ENCODE measurements around the gene TMEM253.

The TMEM253 gene

GRCh38 chr14:21061347-21061668, 39.6 kb upstream of the TMEM253 start:
- DNase-seq (ENCODE audit: low read depth, low spot score) = no peak
- ChIA-PET POLR2A (interaction anchor here (1.9 kb wide), 1 partner anchor 10 kb away, joined by 8 read pairs; no protein-coding TSS in a partner anchor), CTCF (interaction anchor here (0.9 to 9.6 kb wide), 14 partner anchors 7 to 90 kb away, joined by 3 to 137 read pairs (median 6); partner anchors contain the start of gene ARHGEF40)
- H3K4me3 ChIP-seq (ENCODE audit: low read depth, low read length) = no peak overlapping the region
- no peak for TF ChIP-seq CTCF (IDR thresholded peaks at IDR 0.05; ENCODE audit: insufficient read depth, low read length, missing control alignments)

GRCh38 chr14:21063479-21063878, 37.4 kb upstream of the TMEM253 start:
- ChIA-PET CTCF (interaction anchor here (0.6 to 9.6 kb wide), 14 partner anchors 11 to 751 kb away, joined by 3 to 137 read pairs (median 5); no protein-coding TSS in a partner anchor), POLR2A (interaction anchor here (0.7 kb wide), 2 partner anchors 8 to 15 kb away, joined by 3 to 4 read pairs; no protein-coding TSS in a partner anchor)
- no peak for DNase-seq (ENCODE audit: low read depth, low spot score)
- H3K4me3 ChIP-seq (ENCODE audit: low read depth, low read length) = no peak overlapping the region
- no peak for TF ChIP-seq CTCF (IDR thresholded peaks at IDR 0.05; ENCODE audit: insufficient read depth, low read length, missing control alignments)

- no peak overlapping the region for H3K4me3 ChIP-seq (ENCODE audit: low read depth, low read length)
- POLR2A ChIA-PET = no interaction called here
- TF ChIP-seq CTCF (IDR thresholded peaks at IDR 0.05; ENCODE audit: insufficient read depth, low read length, missing control alignments) = no peak
- CTCF ChIA-PET = interaction anchor here (0.6 to 9.6 kb wide), 15 partner anchors 8 to 271 kb away, joined by 3 to 300 read pairs (median 7); partner anchors contain the start of gene TMEM253
- no peak for DNase-seq (ENCODE audit: low read depth, low spot score)
Observed at GRCh38 chr14:21066882-21067502, 33.9 kb upstream of the TMEM253 start.

- POLR2A ChIA-PET = interaction anchor here (0.9 kb wide), 2 partner anchors 26 to 36 kb away, joined by 3 to 5 read pairs; no protein-coding TSS in a partner anchor
- peak overlapping the region; percentile 81 for H3K4me3 ChIP-seq (ENCODE audit: low read depth, low read length)
- DNase-seq (ENCODE audit: low read depth, low spot score) = no peak
- CTCF ChIA-PET = interaction anchor here (0.7 to 9.6 kb wide), 26 partner anchors 8 to 72 kb away, joined by 3 to 300 read pairs (median 4); partner anchors contain the start of genes TMEM253, TPPP2 and ZNF219
- peak; percentile 62 for TF ChIP-seq CTCF (IDR thresholded peaks at IDR 0.05; ENCODE audit: insufficient read depth, low read length, missing control alignments)
Observed at GRCh38 chr14:21068521-21069387, 32.1 kb upstream of the TMEM253 start.

GRCh38 chr14:21069388-21070082, 31.3 kb upstream of the TMEM253 start:
- POLR2A ChIA-PET = interaction anchor here (1.8 to 2.7 kb wide), 5 partner anchors 10 to 26 kb away, joined by 4 to 42 read pairs (median 10); no protein-coding TSS in a partner anchor
- TF ChIP-seq CTCF (IDR thresholded peaks at IDR 0.05; ENCODE audit: insufficient read depth, low read length, missing control alignments) = no peak
- peak overlapping the region; percentile 81 for H3K4me3 ChIP-seq (ENCODE audit: low read depth, low read length)
- DNase-seq (ENCODE audit: low read depth, low spot score) = no peak
- CTCF ChIA-PET = interaction anchor here (1.0 to 9.6 kb wide), 23 partner anchors 8 to 654 kb away, joined by 3 to 300 read pairs (median 19); partner anchors contain the start of genes TMEM253, TPPP2 and ZNF219
